ENCODE measurements around the gene ADAP1.

Gene ADAP1

DNA sequence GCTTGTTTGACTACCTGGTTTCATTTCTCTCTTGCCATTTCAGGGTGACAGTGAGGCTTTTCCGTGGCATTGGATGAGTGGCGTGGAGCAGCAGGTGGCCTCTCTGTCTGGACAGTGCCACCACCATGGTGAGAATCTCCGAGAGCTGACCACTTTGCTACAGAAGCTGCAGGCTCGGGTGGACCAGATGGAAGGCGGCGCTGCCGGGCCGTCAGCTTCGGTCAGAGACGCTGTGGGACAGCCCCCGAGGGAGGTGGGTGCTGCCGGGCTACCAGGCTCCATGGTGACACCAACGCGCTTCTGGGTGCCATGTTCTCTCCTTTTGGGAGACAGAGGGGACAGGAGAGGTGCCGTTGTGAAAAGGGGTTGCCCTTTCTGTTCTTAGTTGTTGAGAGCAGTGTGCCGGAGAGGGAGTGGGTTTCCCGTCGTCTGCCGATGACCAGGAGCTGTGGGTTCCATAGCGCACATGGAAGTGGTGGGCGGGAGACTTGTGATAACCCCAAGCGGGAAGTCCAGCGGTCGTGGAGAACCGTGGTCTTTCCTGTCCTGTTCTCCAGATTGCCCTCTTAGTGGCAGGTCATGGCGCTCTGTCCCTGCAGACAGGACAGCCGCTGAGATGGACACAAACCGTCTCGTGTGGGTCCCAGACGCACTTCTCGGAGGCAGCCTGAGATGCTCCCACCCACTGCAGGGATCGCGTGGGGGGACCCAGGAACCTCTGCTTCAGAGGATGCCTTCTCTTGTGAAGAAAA, 100.9 kb downstream of the ADAP1 start:
- DNase-seq = no peak

DNA sequence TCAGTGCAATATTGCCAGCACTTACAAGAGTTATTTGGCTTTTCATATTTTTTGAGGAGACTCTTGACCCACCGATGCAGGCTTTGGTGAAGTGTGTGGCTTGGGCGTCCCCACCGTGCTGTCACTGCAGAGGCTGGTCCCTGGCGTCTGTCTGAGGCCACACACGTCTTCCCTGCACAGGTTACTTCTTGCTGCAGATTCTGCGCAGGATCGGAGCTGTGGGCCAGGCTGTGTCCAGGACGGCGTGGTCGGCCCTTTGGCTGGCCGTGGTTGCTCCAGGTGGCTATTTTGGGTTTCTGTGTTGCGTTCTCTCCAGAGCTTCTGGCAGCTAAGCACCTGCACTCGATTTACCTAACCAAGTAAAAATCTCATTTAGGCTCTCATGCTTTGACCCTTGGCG, 103.3 kb downstream of the ADAP1 start:
- no peak for DNase-seq

DNA sequence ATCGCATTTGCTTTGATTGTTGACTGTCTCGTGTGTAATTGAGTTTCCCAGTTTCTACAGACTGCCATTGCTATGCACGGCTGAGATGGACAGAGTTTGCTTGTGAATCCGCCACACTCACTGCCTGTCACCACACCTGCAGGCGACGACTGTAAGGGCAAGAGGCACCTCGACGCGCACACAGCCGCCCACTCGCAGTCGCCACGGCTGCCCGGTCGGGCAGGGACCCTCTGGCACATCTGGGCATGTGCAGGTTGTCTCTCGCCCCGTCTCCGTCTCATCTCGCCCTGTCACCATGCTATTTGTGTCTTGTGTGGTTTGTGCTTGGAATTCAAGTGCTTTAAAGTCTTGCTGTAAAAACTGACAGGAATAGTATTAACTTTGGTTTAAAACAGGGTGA, 104.7 kb downstream of the ADAP1 start:
- no peak for DNase-seq

DNA sequence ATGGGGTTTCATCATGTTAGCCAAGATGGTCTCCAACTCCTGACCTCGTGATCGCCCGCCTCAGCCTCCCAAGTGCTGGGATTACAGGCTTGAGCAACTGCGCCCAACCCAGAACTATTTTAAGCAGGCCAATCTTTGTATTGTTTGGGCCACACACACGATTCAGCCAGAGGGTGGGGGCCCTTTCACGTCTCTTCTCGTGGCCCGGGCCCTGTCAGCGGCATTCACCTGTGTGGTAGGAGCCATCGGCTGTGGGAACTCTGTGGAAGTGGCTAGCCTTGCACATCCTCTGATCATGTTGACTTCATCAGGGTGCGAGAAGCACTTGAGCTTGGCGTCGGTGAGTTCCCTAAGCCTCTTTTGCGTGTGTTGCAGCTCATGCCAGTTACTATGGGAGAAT, 105.3 kb downstream of the ADAP1 start:
- no peak for DNase-seq

Measured in NCI-H526 (cell line).